HG03558 (cell line): ENCODE results near the gene SNX5.
A peak's percentile ranks its signal among the peaks of the same experiment; 100 is the strongest.

Source experiments
- ATAC-seq: cut with Tn5 transposase; IDR thresholded peaks from one replicate; pipeline ENCODE4 v1.9.1; 2021; ENCODE audit warnings: moderate number of reproducible peaks; ENCODE audit not compliant: unreplicated experiment; ENCODE audit errors: extremely low read depth

The SNX5 gene

DNA sequence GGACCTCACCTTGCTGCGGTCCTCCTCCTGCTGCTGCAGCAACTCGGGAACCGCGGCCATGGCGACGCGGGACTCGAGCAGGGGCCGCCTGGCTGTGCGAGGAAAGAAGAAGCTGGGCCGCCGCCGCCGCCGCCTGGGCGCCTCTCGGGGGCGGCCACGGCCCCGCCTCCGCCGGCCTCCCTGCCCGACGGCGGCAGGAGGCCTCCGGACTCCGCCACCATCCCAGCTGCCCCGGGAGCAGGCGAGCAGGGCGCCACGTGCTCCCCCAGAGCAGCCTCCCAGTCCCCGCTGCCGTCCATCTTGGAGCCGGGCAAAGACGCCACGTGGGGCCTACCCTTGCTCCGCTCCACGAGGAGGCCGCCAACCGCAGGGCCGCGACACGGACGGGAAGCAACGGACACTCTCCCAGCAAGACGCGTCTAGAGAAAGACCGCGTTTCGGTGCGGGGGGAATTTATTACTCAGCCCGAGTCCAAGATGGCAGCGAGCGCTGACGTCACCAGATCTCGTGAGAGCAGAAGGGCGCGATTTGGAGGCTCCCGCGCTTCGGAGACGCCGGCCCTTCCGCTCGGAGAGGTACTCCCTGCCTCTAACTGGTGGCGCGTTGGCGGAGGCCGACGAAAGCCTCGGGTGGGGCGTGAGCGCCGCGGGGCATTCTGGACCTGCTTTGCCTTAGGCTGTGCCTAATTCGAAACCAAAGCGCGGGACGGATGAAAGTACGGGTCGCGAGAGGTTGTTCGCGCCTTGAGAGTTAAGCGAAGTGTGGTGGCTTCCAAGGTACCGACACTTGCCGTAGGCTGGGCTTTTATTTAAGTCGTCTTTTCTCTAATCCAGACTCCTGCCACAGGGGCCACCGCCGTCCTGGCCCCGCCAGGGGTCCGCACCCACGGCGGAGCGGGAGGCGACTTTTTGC is at the start of gene SNX5, which contains the start of gene MGME1:
Gene SNX5, minus strand, starts transcription at position 429 of the 912 bp plus-strand sequence. Its CDS starts 369 bp downstream, at position 60.
Gene MGME1, plus strand, starts transcription at position 653 of the 912 bp plus-strand sequence. CDS start 842 bp downstream, outside the sequence.
- ATAC-seq, result peak; percentile 67

DNA sequence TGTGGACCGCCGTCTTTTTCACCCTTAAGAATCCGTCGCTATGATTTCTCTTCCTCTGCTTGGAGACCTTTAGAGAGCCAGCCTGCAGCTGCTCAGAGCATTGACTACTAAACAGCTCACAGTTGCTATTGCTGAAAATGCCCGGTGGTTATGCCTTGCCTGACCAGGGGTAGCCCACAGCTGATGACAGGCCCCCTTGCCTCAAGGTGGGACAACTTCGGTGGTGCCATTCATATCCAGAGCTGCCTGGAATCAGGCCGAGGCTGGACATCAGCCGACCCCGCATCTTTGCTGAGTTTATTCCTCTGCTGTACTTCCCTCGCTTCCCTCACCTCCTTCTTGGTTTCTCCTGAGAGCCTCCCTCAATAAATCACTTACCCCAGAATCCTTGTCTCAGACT is 49.5 kb upstream of the SNX5 start:
- no peak for ATAC-seq

DNA sequence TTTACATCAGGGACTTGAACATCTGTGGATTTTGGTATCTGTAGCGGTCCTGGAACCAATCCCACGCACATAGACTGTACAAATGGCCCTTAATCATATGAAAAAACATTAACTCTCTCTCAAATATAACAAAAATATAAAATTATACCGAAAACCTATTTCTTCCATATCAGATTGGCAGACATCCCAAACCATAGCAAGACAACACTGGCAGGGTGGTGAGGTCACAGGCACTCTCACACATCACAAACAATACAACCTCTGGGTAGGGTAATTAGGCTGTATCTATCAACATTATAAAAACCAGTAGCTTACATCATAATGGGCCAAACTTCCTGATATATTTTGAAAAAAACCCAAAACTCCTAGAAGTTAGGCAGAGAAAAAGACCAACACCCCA is 48.2 kb upstream of the SNX5 start:
- no peak for ATAC-seq

GRCh38 chr20:18014411-18014810 is 45.8 kb upstream of the SNX5 start:
- no peak for ATAC-seq

DNA sequence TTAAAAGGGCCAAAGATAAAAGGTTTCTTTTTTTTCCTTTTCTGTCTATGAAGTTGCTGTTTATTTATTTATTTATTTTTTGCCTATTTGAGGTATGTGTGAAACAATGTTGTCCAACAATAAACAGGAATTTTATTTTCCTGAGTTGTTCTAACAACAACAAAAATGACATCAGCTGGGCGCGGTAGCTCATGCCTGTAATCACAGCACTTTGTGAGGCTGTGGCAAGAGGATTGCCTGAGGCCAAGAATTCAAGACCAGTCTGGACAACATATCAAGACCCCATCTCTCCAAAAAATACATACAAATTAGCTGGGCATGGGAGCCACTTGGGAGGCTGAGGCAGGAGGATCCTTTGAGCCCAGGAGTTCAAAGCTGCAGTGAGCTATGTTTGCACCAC is 44.3 kb upstream of the SNX5 start:
- ATAC-seq, result no peak

DNA sequence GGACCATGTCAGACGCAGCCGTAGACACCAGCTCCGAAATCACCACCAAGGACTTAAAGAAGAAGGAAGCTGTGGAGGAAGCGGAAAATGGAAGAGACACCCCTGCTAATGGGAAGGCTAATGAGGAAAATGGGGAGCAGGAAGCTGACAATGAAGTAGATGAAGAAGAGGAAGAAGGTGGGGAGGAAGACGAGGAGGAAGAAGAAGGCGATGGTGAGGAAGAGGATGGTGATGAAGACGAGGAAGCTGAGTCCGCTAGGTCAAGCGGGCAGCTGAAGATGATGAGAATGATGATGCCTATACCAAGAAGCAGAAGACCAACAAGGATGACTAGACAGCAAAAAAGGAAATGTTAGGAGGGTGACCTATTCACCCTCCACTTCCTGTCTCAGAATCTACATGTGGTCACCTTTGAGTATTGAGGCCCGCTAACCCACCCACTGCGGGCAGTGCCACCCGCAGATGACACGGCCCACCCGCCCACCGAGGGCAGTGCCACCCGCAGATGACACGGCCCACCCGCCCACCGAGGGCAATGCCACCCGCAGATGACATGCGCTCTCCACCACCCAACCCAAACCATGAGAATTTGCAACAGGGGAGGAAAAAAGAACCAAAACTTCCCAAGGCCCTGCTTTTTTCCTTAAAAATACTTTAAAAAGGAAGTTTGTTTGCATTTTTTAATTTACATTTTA is 43.5 kb upstream of the SNX5 start:
- no peak for ATAC-seq

GRCh38 chr20:18011482-18011881 is 42.9 kb upstream of the SNX5 start:
- ATAC-seq, result no peak

- ATAC-seq, result no peak
These were observed 40.5 kb upstream of the SNX5 start for GRCh38 chr20:18009116-18009515.

DNA sequence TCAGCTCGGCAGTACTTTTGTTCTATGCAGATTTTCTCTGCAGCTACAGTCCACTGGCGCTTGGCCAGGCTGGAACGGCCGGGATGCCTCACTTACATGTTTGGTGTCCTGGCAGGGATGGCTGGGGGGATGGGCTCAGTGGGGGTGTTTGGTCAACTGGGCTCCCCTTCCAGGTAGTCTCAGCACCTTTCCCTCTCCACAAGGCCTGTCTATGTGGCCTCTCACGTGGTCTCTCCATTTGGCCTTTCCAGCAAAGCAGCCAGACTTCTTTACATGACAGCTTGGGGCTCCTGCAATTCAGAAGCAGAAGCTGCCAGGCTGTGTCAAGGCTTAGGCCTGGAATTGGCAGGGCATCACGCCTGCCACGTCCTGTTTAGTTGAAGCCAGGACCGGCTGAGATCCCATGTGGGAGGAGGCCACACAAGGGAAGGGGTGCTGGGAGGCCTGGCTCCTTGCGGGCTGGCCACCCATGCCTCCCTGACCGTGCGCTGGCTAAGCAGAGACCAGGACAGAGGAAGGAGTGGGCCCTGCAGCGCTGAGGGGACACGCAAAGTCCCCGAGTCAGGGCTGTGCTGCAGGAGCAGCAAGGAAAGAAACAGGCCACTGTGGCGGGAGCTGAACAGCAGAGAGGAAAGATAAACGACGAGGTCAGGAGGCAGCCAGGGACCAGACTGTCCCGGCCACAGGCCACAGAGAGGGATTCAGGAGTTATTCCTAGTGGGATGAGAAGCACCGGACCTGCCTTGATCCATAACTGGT is 39.1 kb upstream of the SNX5 start:
- ATAC-seq, result no peak

GRCh38 chr20:18006684-18007083 is 38.1 kb upstream of the SNX5 start:
- no peak for ATAC-seq

GRCh38 chr20:18005990-18006364 is 37.4 kb upstream of the SNX5 start:
- no peak for ATAC-seq

DNA sequence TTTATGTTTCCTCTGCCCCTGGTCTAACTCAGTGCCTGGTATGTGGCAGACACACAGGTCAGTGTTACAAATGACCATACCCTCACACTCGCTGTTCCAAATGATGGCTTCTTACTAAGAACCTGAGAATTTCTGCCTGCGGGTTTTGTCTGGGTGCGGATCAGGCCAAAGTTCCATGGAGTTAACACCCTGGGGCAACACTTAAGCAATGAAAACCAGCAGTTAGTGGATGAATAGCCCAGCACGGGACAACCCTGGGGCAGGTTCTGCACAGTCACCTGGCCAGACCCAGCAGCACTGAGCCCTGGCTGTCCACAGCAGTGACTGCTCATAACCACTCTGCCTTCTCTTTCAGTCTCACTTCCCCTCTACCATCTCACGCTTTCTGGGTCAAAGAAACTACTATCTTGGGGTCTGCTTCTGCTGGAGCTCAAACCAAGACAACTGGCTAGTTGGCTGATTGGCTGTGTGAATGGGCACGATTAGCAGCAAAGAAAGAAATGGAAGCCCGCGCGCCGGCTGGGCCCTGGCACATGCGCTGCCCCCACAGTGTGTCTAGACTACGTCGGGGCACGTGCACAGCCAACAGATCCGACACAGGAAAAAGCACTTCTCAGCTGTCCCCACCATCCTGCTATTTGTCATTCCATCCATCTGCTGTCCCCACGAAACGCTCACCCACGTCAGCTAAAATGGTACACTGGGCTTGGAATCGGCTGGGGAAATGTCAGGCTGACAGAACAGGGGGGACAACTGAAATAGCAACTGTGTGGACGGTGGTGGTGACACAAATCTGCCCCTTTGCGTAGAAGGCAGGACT is 36.8 kb upstream of the SNX5 start:
- peak; percentile 96 for ATAC-seq

GRCh38 chr20:18004384-18005031 is 35.9 kb upstream of the SNX5 start:
- ATAC-seq, result no peak

GRCh38 chr20:18003897-18004296 is 35.3 kb upstream of the SNX5 start:
- ATAC-seq, result no peak

GRCh38 chr20:18001131-18001921 is 32.7 kb upstream of the SNX5 start:
- ATAC-seq, result no peak

DNA sequence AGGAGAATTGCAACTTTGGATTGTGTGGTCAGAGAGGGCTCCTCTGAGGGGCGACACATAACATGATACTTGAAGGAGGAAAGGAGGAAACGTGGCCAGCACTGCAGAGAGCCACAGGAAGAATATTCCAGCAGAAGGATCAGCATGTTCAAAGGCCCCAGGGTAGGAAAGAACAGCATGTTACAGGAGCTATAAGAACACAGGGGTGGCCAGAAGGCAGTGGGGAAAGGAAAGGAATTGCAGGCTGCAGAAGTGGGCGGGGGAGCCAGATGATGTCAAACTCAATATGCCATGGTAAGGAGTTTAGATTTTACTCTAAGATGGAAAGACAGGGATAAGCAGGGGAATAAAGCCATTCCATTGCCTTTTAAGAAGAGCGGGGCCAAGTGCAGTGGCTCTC is 31.0 kb upstream of the SNX5 start:
- ATAC-seq, result no peak

DNA sequence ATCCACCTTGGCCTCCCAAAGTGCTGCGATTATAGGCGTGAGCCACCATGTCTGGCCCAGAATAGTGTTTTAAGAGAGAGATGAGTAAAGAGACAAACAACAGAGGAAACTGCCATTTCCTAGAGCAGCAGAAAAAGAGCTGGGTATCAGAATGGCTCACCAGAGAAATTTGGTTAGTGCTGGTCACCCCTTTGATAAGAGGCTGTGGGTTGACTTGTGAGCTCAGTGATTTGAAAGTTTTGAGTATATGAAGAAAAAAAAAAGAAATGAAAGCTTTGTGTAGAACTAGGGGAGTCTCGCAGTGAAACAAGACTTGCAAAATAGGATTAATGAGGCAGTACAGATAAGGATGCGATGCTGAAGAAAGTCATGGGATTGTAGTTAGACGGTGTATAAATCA is 29.9 kb upstream of the SNX5 start:
- ATAC-seq, result no peak

GRCh38 chr20:17995967-17996819 is 27.6 kb upstream of the SNX5 start:
- no peak for ATAC-seq
